K562 (cell line): Measurements from ENCODE around the gene DUOX2. TPM values are rescaled to one million over a fixed set of nuclear protein-coding genes. Genes with fewer than 3 reads are reported as not detected.
"Not testable (repeated sequence)": the region's sequence is repeated elsewhere in the genome, so short reads cannot be mapped to it uniquely, and the experiment has no call there.

ENCODE experiments used
- ATAC-seq: fragments of 200-7000 bp; cut with Tn5 transposase; 3 replicates; pipeline ENCODE4 v1.9.1; 2020; ENCODE audit warnings: moderate library complexity
- BruUV-seq: library from RNA; stranded (reverse); fragments of 400-500 nt; replicated peaks from 2 replicates; lab custom pipeline; 2021; lab: Mats Ljungman, UMichigan
- CTCF ChIA-PET: fragments of 300-600 bp; formaldehyde crosslinking; extraction: SDS; loops from one replicate; lab custom pipeline; 2021; ENCODE audit warnings: low intra/inter-chr PET ratio; lab: Yijun Ruan, JAX
- POLR2A ChIA-PET: fragments of 300-600, 350-650 bp; sonication (Branson Sonifier 250); formaldehyde crosslinking; extraction: SDS; loops from one replicate; lab custom pipeline; 2021; ENCODE audit warnings: antibody characterized with exemption, inconsistent platforms; lab: Yijun Ruan, JAX
- DNase-seq, 4 experiments: peaks; one replicate each; pipeline versions ENCODE4 v3.0.0 to v3.0.0-alpha.2; 2011 to 2018; ENCODE audit warnings: low spot score in 3 of 4, mixed read lengths in 3 of 4; ENCODE audit errors: extremely low read depth in 1 of 4
- FAIRE-seq: peaks from 2 replicates; lab custom pipeline; 2011; peaks lifted over from hg19 to GRCh38; lab: Jason Lieb, UNC
- H2AFZ ChIP-seq: 2 replicates; pipeline ENCODE4 v1.6.0; 2011; ENCODE audit warnings: low read depth, low read length, control low read depth, inconsistent platforms
- H3K27ac ChIP-seq: fragments of 200-600 bp; 3 replicates; pipeline ENCODE4 v1.8.0; 2011; ENCODE audit warnings: low read depth, mild to moderate bottlenecking, control low read depth, inconsistent platforms, low read length, moderate library complexity, mixed read lengths; ENCODE audit errors: extremely low read depth
- H3K27me3 ChIP-seq, 2 experiments: fragments of 300-600 bp in 1 of 2; 2 replicates in 1 of 2; 3 replicates in 1 of 2; pipeline versions ENCODE4 v1.6.0 to v1.8.0; 2011; ENCODE audit warnings: inconsistent platforms in 2 of 2, low read length in 2 of 2, mild to moderate bottlenecking in 1 of 2, mixed read lengths in 1 of 2, moderate library complexity in 1 of 2; ENCODE audit not compliant: control insufficient read depth in 2 of 2, insufficient read depth in 2 of 2
- H3K36me3 ChIP-seq: fragments of 300-600 bp; 3 replicates; pipeline ENCODE4 v1.8.0; 2011; ENCODE audit warnings: mild to moderate bottlenecking, low read length, inconsistent platforms; ENCODE audit not compliant: control insufficient read depth, insufficient read depth
- H3K4me1 ChIP-seq, 2 experiments: fragments of 200-600 bp in 1 of 2; replicated peaks in 1 of 2; 2 replicates in 1 of 2; 3 replicates in 1 of 2; pipeline versions ENCODE4 v1.5.1 to v1.8.0; 2011; ENCODE audit warnings: inconsistent platforms in 2 of 2, low read length in 2 of 2, mild to moderate bottlenecking in 1 of 2, mixed read lengths in 1 of 2, moderate library complexity in 1 of 2; ENCODE audit not compliant: control insufficient read depth in 2 of 2, insufficient read depth in 2 of 2
- H3K4me2 ChIP-seq: 2 replicates; pipeline ENCODE4 v1.6.1; 2011; ENCODE audit warnings: low read length, control low read depth, inconsistent platforms, mixed read lengths; ENCODE audit not compliant: insufficient read depth
- H3K4me3 ChIP-seq: fragments of 200-600 bp; sonication (generic), shearing (Covaris generic); 2 replicates; pipeline ENCODE4 v1.5.1; 2016; ENCODE audit warnings: control low read depth, inconsistent platforms
- H3K79me2 ChIP-seq: fragments of 200-600 bp; 3 replicates; pipeline ENCODE4 v1.8.0; 2011; ENCODE audit warnings: low read length, inconsistent platforms; ENCODE audit not compliant: control insufficient read depth, insufficient read depth
- H3K9ac ChIP-seq, 2 experiments: 2 replicates each; pipeline versions ENCODE4 v1.6.0 to v1.6.1; 2011; ENCODE audit warnings: low read depth in 2 of 2, low read length in 2 of 2, control low read depth in 1 of 2, inconsistent platforms in 1 of 2, mild to moderate bottlenecking in 1 of 2, mixed read lengths in 1 of 2; ENCODE audit not compliant: insufficient read depth in 1 of 2
- H3K9me1 ChIP-seq: one replicate; pipeline ENCODE4 v1.6.0; 2011; ENCODE audit warnings: inconsistent platforms, mild to moderate bottlenecking, low read length, moderate library complexity; ENCODE audit not compliant: control insufficient read depth, insufficient read depth
- H3K9me3 ChIP-seq: replicated peaks from 2 replicates; pipeline ENCODE4 v1.5.1; 2011; ENCODE audit warnings: low read depth, low read length, inconsistent platforms; ENCODE audit not compliant: control insufficient read depth, insufficient read depth
- H4K20me1 ChIP-seq: replicated peaks from 2 replicates; pipeline ENCODE4 v1.6.1; 2011; ENCODE audit warnings: low read length, inconsistent platforms, mixed read lengths; ENCODE audit not compliant: control insufficient read depth, insufficient read depth
- BCOR ChIP-seq: fragments of 450-650 bp; IDR thresholded peaks from 2 replicates; pipeline ENCODE4 v1.6.1; 2016
- RBM25 ChIP-seq: fragments of 200-400 bp; formaldehyde crosslinking; IDR thresholded peaks from 2 replicates; pipeline ENCODE4 v1.6.1; 2018; ENCODE audit warnings: low read length, low read depth, moderate library complexity; ENCODE audit not compliant: severe bottlenecking
- ZNF146 ChIP-seq: IDR thresholded peaks from one replicate; pipeline ENCODE4 v1.6.1; 2018; ENCODE audit warnings: missing compliant biosample characterization; ENCODE audit not compliant: unreplicated experiment
- WGBS: fragments of 100-300 bp; shearing (Covaris generic); methylation state at CpG from one replicate; pipeline ENCODE4 v1.1.6; 2016; ENCODE audit warnings: low coverage, mixed read lengths; ENCODE audit not compliant: insufficient coverage; ENCODE audit errors: missing lambda C conversion rate; 5-methylcytosine and 5-hydroxymethylcytosine counted together
- in situ Hi-C: fragments of 300-500 bp; cut with MboI; formaldehyde crosslinking; loops from 4 replicates; pipeline ENCODE4 v1.15.0; 2018; ENCODE audit warnings: inconsistent platforms, mixed read lengths
- intact Hi-C: fragments of 100-400 bp; cut with micrococcal nuclease; formaldehyde crosslinking; loops from 2 replicates; pipeline ENCODE4 v1.14.2; 2022
- polyA plus RNA-seq, 8 experiments: library from polyadenylated mRNA; depleted of rRNA in 4 of 8; stranded (reverse) in 5 of 8; unstranded in 3 of 8; fragments of >200 nt; fragmentation: Nextera tagmentation in 2 of 8; fragmentation: Illumina TruSeq in 1 of 8; extraction: Ambion mirVana in 2 of 8; extraction: Trizol in 1 of 8; gene quantifications; 2 replicates each; pipeline versions ENCODE4 v1.2.1 to v1.2.3, GENCODE V29; 2011 to 2014; ENCODE audit warnings: inconsistent platforms in 1 of 8, missing spikeins in 1 of 8
- total RNA-seq, 7 experiments: library from RNA; depleted of rRNA in 6 of 7; stranded (reverse); fragments of >200 nt in 6 of 7; fragmentation: Illumina TruSeq in 2 of 7; extraction: Trizol in 2 of 7; gene quantifications; 2 replicates each; pipeline versions ENCODE4 v1.2.1 to v1.2.3, GENCODE V29; 2011 to 2021; ENCODE audit warnings: low replicate concordance in 1 of 7

Gene DUOX2
- total and polyA plus RNA-seq, 9 of the 15 experiments (the other 6 are each of a cell fraction or from before 2014, with no cell fraction given): 0.01 to 0.03 (median 0.02) TPM; not detected in 6

DNA sequence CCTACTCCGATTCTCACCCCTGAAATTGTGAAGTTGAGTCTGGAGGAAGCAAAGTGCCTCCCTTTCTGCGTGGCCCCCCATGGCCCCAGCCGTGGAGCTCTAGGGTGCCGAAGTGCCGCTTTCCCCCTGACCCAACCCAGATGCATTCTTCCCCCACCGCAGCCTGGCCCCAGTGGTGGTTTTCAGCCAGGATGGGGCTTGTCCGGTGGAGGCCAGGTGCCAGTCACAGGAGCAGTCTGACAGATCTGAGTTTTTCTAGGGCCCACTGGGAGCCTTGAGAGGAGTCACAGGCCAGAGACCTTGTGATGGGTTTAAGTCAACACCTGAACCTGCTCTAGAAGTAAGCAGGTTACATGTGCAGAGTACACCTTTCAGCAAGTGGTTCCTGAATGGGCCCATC lies 51.7 kb downstream of the DUOX2 start:
- H3K9me1 ChIP-seq, H2AFZ ChIP-seq, H3K4me1 ChIP-seq, H3K4me2 ChIP-seq, DNase-seq, H3K4me3 ChIP-seq, H3K79me2 ChIP-seq, BruUV-seq, H3K27ac ChIP-seq, H3K27me3 ChIP-seq, intact Hi-C loops, H3K9me3 ChIP-seq, CTCF ChIA-PET, H3K9ac ChIP-seq, ATAC-seq, H3K36me3 ChIP-seq, H4K20me1 ChIP-seq: not testable (repeated sequence)
- WGBS: 73% methylated on average over 1 of the region's 7 CpGs
- POLR2A ChIA-PET: interaction anchor here (0.6 kb wide), 1 partner anchor 222 kb away, joined by 3 read pairs; no protein-coding TSS in a partner anchor
- in situ Hi-C loops: loop anchor here (5.0 kb wide), 1 partner anchor 225 kb away; no protein-coding TSS in a partner anchor
- peak; percentile 52 for FAIRE-seq

DNA sequence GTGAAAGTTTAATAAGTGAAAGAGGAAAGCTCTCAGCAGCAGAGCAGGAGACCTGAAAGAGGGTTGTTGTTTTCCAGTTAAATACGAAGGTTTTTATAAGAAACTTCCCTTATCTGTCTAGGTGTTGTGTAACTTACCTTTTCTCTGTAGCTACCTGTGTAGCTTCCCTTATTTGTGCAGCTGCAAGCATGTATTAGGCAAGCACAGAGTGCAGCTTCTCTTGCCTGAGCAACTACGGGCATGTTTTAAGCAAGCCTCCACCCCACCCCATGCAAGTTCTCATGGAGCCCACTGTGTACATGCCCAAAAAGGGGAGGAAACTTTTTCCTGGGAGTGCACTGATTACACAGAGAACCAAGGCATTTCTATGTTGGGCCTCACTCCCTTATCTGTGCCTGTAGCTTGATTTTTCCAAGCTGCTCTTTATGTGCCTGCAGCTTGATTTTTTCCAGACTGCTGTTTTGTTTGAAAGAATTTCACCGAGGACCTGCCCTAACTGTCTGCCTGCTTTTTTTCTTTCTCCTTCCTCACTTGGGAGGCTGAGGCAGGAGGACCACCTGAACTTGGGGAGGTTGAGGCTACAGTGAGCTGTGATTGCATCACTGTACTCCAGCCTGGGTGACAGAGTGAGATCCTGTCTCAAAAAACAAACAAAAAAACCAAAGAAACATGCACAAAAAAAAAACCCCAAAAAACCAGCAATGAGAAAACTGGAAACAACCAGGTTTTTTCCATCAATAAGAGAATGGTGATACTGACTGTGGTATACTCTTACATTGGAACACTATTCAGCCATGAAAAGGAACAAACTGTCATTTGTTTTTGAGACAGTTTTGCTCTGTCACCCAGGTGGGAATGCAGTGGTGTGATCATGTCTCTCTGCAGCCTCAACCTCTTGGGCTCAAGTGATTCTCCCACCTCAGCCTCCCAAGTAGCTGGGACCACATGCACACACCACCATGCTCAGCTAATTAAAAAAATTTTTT lies 55.0 kb downstream of the DUOX2 start:
- H3K4me3 ChIP-seq, H3K9me1 ChIP-seq, ATAC-seq, H3K9ac ChIP-seq, H3K4me2 ChIP-seq, H3K36me3 ChIP-seq, POLR2A ChIA-PET, intact Hi-C loops, H3K79me2 ChIP-seq, H2AFZ ChIP-seq, H3K4me1 ChIP-seq, DNase-seq, CTCF ChIA-PET, H3K9me3 ChIP-seq, BruUV-seq, H4K20me1 ChIP-seq, H3K27me3 ChIP-seq, H3K27ac ChIP-seq, in situ Hi-C loops: not testable (repeated sequence)
- FAIRE-seq: peak; percentile 52
- WGBS: 80% methylated on average over 3 of the region's 3 CpGs
- TF ChIP-seq ZNF146 (CRISPR knock-in tag) (peak; percentile 91), RBM25 (peak; percentile 55), BCOR (0 out of 2 replicates have a peak, but pooled peaks have one; percentile 16)
